GM18868 (cell line): ENCODE results near the gene POLR3E.
"Not testable (repeated sequence)": the region's sequence is repeated elsewhere in the genome, so short reads cannot be mapped to it uniquely, and the experiment has no call there.

ENCODE experiments used
- ATAC-seq: cut with Tn5 transposase; IDR thresholded peaks from one replicate; pipeline ENCODE4 v1.9.1; 2021; ENCODE audit warnings: mild to moderate bottlenecking, moderate library complexity; ENCODE audit not compliant: unreplicated experiment

POLR3E gene

GRCh38 chr16:22292320-22292719 is 4.9 kb upstream of the POLR3E start:
- ATAC-seq, result no peak

GRCh38 chr16:22293137-22294106 is 3.8 kb upstream of the POLR3E start:
- no peak for ATAC-seq

- ATAC-seq, result no peak
These were observed 740 bp upstream of the POLR3E start for GRCh38 chr16:22296225-22297113.

- peak; percentile 33 for ATAC-seq
These were observed 893 bp downstream of the POLR3E start for GRCh38 chr16:22297871-22298733.

GRCh38 chr16:22299036-22299435 is 1.8 kb downstream of the POLR3E start:
- no peak for ATAC-seq

GRCh38 chr16:22300427-22301071 is 3.3 kb downstream of the POLR3E start:
- ATAC-seq, result no peak

GRCh38 chr16:22301423-22301822 is 4.2 kb downstream of the POLR3E start:
- ATAC-seq, result not testable (repeated sequence)

- ATAC-seq, result no peak
These were observed 5.7 kb downstream of the POLR3E start for GRCh38 chr16:22302776-22303363.

GRCh38 chr16:22304411-22304810 is 7.2 kb downstream of the POLR3E start:
- ATAC-seq, result no peak

GRCh38 chr16:22306788-22307187 is 9.6 kb downstream of the POLR3E start:
- ATAC-seq, result no peak

- no peak for ATAC-seq
These were observed 10.6 kb downstream of the POLR3E start for GRCh38 chr16:22307838-22308237.

- ATAC-seq, result no peak
These were observed 11.8 kb downstream of the POLR3E start for GRCh38 chr16:22308824-22309520.

- ATAC-seq, result no peak
These were observed 14.3 kb downstream of the POLR3E start for GRCh38 chr16:22311520-22311919.

- no peak for ATAC-seq
These were observed 15.9 kb downstream of the POLR3E start for GRCh38 chr16:22312897-22313781.

- no peak for ATAC-seq
These were observed 16.8 kb downstream of the POLR3E start for GRCh38 chr16:22313876-22314470.

GRCh38 chr16:22314661-22315626 is 17.7 kb downstream of the POLR3E start:
- ATAC-seq, result no peak

- ATAC-seq, result no peak
These were observed 18.8 kb downstream of the POLR3E start for GRCh38 chr16:22315979-22316378.
